NCI-H82 treated with DMSO at 0.1 percent for 48 hours (cell line): ENCODE measurements around the gene LGSN.
"Not testable (repeated sequence)": the region's sequence is repeated elsewhere in the genome, so short reads cannot be mapped to it uniquely, and the experiment has no call there.

ENCODE experiments used
- DNase-seq: peaks from one replicate; lab custom pipeline; 2025; ENCODE audit not compliant: unreplicated experiment; lab: John Stamatoyannopoulos, UW

LGSN gene

GRCh38 chr6:63245420-63245819, 74.4 kb downstream of the LGSN start:
- no peak for DNase-seq

DNA sequence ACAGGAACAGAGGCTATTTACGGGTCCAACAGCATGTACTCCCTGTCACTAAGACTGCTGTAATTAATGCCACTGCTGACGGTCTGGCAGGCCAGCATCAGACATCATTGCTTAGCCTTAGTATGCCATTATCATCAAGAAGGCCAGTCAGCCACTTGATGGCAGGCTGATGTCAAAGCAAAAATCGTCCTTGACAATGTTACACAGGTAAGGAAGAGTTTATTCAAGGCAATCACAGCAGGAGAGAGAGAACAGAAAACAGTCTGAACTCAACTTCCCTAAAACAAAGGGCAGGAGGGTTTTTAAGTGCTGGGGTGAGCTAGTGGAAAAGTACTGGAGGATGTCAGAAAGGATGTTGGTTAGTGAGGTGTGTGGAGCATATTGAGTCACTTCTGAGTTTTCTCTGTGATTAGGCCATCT, 83.4 kb downstream of the LGSN start:
- no peak for DNase-seq

GRCh38 chr6:63230511-63230910, 89.3 kb downstream of the LGSN start:
- DNase-seq = not testable (repeated sequence)

GRCh38 chr6:63230027-63230426, 89.8 kb downstream of the LGSN start:
- not testable (repeated sequence) for DNase-seq

DNA sequence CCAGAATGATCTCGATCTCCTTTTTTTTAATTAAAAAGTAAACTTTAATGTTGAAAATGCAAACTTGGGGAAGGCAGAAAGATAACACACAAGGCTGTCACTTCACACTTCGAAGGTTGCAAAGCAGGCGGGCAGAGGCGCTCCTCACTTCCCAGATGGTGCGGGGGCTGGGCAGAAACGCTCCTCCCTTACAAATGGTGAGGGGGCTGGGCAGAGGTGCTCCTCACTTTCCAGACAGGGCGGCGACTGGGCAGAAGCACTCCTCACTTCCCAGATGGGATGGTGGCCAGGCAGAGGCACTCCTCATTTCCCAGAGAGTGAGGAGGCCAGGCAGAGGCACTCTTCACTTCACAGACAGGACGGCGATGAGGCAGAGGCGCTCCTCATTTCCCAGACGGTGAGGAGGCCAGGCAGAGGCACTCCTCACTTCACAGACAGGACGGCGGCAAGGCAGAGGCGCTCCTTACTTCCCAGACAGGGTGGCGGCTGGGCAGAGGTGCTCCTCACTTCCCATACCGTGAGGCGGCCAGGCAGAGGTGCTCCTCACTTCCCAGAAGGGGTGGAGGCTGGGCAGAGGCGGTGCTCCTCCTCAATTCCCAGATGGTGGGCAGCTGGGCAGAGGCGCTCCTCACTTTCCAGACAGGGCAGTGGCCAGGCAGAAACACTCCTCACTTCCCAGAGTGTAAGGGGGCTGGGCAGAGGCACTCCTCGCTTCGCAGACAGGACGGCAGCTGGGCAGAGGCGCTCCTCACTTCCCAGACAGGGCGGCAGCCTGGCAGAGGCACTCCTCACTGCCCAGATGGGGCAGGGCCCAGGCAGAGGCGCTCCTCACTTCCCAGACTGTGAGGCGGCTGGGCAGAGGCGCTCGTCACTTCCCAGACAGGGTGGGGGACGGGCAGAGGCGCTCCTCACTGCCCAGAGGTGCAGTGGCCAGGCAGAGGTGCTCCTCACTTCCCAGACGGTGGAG, 91.6 kb downstream of the LGSN start:
- DNase-seq = not testable (repeated sequence)

GRCh38 chr6:63225987-63226386, 93.8 kb downstream of the LGSN start:
- DNase-seq = not testable (repeated sequence)
